Gastroesophageal sphincter (tissue), 3 donors: ENCODE results near the gene LAMA5.

Experiments used
- CTCF ChIP-seq, 4 experiments: fragments of 200-600 bp in 2 of 4; fragments of 450-650 bp in 2 of 4; sonication (generic) in 1 of 4; IDR thresholded peaks; one replicate each; pipeline ENCODE4 v1.5.1; 2017 to 2019; ENCODE audit warnings: antibody characterized with exemption in 4 of 4, mild to moderate bottlenecking in 2 of 4, moderate library complexity in 2 of 4
- POLR2A ChIP-seq, 2 donors: fragments of 450-650 bp; IDR thresholded peaks; one replicate each; pipeline ENCODE4 v1.6.1; 2017; ENCODE audit warnings: antibody characterized with exemption in 2 of 2, mild to moderate bottlenecking in 2 of 2, moderate library complexity in 1 of 2

GRCh38 chr20:62390317-62391164 lies 23.4 kb upstream of the LAMA5 start:
- TF ChIP-seq POLR2A (IDR thresholded peaks at IDR 0.05): no peak
- TF ChIP-seq CTCF (IDR thresholded peaks at IDR 0.05): no peak
